NCI-H510A treated with DMSO at 0.1 percent for 48 hours (cell line): Measurements from ENCODE around the gene COBL.
A peak's percentile ranks its signal among the peaks of the same experiment; 100 is the strongest.

Experiments used
- DNase-seq: peaks from one replicate; lab custom pipeline; 2025; lab: John Stamatoyannopoulos, UW

Gene COBL

DNA sequence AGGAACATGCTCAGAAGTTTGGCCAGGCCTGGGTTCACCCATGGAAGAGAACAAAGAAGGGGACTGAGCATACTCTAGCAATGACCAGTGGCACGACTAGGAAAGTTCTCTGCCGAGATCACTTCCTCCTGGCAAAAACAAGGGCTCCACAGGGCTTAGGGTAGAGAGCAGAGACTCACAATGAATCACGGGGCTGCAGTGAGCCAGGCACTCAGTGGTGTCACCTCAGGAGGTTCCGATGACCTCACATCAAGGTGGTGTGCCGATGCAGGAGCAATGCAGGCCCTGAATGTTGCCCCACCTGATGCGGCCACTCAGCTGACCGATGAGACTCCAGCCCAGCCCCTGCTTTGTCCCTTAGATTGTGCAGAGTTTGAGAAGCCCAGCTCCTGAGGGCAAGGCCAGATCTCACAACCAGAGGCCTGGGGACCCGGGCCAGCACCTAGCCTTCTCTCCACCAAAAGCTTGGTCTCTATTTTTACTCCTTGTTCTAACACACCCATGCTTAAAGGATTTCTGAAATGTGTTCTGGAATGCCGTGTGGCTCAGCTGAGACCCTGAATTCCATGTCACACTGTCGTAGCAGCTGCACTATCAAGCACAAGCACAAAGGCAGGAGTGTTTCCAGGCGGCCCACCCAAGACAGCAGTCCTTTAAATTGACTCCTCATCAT is 60.9 kb downstream of the COBL start:
- no peak for DNase-seq

DNA sequence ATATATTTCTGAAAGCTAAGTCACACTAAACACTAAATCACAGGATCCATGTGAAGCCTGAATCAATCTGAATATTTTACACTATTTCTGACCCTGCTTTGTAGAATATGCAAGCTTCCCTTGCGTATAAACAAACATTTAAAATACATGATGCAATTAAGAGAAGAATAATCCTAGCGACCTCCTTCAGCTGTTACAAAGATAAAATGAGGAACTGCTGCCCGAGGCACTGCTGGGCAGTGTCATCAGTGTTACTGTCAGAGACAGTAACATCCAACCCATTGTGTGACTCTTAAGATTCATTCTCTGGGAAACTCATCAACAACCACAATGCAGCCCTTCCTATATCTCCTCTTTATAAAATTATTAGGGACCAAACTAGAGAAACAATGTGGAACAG is 61.6 kb downstream of the COBL start:
- no peak for DNase-seq

DNA sequence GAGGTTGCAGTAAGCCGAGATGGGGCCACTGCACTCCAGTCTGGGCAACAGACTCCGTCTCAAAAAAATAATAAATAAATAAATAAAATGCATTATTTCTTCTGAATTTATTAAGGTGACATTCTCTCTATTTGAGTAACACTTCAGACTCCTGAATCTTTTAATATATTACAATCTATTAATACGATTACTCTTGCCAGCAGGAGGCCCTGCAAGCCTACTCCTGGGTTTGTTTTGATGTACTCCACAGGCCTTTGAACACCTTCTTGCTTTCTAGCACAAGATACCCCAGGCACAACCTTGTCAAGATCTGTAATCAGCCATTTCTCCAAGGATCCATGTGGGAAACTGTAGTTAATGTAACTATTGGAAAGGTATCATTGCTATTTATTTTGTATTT is 63.5 kb downstream of the COBL start:
- DNase-seq, result peak; percentile 25

DNA sequence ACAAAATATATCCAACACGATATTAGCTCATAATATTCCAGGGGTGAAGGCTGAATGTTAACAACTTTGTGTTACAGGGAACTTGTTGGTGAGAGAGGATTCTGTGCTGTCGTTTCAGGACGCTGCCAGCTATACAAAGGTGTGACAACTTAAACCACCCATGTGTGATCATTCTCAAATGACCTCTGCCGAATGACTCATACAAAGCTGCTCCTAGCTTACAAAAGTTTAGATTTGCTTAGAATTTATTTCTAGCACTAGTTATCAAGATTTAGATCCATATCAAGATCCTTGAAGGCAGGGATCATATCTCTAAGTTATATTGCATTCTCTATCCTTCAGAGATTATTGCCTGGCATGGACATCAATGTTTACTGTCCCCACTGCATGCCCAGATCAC is 65.3 kb downstream of the COBL start:
- DNase-seq, result no peak

DNA sequence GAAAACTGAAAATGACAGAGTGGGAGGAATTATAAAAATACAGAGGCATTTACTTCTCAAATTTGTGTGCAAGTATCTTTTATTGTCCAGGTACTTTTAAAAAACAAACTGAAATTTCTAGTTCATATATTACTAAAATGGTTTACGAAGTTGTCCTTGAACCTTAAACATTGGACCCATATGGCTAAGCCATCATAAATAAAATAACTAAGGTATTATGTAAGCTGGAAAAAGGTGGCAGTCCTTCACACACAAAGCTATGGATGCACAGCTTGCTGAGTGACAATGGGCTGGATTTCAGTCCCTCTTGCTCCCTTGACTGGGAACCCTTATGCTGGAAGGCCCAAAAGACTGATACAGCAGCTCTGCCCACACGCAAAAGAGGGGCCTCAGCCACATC is 66.1 kb downstream of the COBL start:
- no peak for DNase-seq

DNA sequence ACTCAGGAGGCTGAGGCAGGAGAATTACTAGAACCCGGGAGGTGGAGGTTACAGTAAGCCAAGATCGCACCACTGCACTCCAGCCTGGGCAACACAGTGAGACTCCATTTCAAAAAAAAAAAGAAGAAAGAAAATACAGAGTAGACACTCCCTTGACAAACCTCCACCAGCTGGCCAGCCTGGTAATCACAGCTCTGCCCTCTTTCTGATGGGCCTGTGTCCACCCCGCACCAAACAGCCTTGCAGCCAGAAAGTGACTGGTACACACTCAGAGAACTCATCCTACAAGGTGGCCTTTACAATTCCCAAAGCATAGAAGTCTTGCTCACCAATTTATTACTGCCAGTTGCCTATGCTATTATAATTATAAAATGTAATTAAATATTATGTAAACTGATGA is 66.6 kb downstream of the COBL start:
- DNase-seq, result no peak

DNA sequence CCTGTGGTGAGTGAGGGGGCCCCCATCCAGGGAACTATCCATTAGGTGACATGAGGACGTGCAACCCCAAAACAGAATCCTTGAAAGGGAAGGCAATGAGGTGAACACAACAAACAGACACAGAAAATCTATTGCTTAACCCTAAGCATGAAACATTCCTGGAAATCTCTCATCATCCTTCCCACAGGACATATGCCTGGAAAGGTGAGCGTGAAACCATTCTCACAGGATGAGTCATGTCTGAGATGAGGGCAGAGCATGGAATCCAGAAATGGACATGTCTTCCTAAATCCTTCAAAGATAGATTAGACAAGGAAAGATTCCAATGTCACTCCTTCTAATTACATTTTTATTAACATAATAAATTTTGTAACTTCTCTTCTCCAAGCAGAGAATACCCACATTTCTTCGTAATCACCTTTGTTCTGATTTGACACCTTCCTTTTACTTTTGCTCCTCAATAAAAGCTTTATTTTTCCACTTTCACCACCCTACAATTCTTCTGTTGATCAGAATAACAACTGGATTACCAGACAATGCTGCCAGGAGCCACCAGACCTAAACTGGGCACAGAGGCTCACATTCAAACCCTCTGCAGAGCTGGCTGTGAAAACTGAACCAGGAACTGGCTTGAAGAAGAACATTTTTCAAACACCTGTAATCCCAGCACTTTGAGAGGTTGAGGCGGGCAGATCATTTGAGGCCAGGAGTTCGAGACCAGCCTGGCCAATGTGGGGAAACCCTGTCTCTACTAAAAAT is 67.2 kb downstream of the COBL start:
- DNase-seq, result no peak

DNA sequence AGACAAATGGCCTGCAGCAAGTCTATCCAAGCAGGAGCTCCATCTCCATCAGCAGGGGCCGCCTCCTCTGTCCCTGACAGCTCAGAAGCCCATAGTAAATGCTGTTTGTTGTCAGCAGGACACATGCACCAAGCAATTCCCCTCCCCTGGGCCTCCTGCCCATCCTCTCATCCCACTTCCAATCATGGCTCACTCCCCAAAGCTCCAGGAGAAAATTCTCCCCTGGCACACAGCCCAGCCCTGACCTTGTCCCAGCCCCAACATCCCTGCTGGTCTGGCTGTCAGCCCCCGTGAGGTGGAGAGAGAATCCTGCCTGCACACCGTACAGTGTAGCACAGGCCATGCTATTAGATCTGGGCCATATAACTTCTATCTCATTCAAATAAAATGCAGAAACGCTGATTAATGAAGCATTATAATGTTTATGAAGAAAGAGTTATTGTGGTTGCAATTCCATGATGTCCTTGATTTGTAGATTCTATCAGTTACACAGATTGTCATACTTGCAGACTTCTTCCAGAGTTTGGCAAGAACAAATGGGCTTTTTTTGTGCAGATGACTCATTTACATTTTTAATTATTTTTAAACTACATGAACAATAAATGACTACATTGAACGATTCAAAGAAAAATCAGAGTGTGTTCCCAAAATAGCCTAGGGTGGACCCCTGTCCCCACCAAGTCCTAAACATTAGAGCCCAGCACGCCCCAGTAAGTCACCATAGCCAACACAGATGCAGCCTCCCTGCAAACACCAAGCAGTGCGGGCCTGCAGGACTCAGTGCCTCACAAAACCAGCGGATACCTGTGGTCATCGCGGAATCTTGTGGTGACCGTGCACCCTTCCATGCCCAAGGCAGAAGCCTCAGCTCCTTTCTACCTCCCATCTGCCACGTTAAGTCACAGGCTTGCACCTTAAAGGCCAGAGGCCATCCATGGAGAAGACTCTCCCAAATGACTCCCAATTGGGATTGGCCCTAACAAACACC is 70.1 kb downstream of the COBL start:
- DNase-seq, result no peak

DNA sequence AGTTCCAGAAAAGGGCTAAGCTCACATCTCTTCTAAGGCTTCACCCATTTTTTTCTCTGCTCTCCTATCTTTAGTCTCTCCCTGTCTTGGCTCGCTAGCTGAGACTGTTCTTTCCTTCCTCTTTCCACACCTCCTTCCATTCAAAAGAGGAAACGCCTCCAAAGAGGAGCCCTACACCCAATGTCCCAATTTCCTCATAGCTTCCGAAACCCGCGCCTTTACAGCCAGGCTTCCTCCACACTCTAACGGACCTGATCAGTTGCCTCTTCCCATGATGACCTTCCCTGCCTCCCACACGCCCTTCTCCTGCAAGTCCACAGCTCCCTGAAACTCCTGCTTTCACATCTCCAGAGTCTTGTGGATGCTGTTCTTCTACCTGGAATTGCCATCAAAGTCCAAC is 71.7 kb downstream of the COBL start:
- no peak for DNase-seq

DNA sequence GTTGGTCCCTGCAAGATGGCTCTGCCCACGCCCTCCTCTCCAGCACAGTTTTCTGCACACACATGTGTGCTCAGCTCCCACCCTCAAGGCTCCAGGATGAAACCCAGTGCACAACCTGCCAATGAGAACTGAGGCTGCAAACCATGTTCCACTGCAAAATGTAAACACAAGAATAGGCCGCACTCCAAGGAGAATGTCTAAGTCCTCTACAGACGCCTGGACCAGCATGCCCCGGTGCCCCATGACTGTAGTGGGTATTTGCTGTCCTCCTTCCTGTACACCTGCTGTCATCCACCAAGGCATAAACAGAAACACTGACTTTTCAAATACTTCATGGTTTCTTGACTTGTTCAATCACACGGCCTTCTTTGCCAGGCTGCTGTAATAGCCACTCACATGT is 72.6 kb downstream of the COBL start:
- DNase-seq, result no peak

DNA sequence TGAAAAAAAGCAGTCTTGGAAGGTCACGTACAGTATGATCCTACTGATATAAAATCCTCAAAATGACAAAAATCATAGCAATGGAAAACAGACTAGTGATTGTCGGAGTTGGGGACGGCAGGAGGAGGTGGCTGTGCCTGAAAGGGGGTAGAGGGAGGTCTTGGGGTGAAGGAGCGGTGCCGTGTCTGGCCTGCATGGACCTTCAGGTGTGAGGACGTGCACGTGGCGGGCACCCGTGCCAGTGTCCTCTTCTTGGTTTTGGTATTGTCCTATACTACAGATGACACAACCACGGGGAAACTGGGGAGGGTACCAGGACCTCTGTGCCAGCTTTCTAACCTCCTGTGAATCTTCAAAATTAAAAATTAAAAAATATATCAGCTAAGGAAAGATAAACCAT is 73.0 kb downstream of the COBL start:
- no peak for DNase-seq

DNA sequence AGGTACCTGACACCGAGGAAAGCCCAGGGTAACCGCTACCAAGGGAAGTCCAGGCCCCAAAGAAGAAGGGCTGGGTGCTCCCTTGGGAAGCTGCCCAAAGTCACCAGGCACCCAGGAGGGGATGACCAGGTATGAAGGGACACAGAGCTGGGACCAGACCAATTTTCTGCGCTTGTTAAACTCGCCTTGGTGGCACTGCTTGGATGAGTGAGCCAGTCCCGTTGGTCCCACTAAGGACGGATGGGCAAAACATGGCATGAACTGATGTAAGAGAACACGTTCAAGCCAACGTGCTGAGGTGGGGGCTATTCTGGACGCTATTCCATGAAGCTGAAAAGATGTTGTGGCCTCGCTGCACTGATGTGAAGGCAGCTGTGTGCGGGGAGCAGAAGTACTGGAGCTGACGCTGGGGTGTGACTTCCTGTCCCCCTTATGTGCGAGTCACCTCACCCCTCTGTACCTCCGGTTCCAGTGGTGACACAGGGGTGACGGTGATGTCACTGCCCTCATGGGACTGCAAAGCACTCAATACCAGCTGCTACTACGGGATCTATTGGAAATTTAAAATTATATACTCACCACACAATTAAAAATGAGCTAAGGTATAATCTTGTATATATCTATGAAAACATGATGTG is 73.6 kb downstream of the COBL start:
- no peak for DNase-seq

DNA sequence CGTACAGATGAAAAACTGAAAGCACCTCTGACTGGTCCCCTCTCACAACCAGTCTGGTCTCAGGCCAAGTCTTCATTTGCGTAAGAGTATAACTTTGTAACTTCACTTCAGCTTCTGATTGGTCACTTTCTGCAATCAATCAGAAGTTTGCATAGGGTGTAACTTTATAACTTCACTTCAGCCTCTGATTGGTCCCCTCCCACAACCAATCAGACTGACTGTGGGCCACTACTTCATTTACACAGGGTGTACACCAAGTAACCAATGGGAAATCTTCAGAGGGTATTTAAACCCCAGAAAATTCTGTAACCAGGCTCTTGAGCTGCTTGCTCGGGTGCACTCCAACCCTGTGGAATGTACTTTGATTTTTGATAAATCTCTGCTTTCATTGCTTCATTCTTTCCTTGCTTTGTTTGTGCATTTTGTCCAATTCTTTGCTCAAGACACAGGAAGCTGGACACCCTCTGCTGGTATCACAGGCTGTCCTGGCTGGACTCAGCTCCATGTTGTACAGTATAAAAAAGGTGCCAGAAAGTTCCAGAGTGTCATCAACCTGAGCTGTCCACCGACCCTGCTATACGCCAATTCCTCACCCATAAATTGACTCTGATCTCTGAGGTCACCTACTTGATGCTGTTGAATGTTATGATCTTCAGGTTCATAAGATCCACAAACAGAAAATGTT is 74.5 kb downstream of the COBL start:
- DNase-seq, result no peak

DNA sequence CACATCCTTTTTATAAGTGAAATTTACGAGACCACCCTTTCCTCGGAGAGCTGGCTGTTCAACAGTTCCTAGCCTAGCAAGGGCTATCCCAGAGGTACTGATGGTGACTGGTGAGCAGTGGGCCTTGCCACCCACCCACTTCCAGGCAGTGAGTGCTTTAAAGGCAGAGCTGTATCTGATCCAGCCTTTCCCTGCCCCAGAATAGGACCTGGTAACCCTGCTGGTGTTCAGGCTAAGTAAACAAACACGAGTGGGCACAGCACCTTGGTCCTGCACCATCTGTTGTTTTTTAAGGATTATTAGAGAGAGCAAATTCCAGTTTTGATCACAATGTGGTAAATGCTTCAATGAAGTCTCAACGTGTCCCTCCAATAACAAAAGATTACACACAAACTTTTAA is 75.7 kb downstream of the COBL start:
- DNase-seq, result no peak

DNA sequence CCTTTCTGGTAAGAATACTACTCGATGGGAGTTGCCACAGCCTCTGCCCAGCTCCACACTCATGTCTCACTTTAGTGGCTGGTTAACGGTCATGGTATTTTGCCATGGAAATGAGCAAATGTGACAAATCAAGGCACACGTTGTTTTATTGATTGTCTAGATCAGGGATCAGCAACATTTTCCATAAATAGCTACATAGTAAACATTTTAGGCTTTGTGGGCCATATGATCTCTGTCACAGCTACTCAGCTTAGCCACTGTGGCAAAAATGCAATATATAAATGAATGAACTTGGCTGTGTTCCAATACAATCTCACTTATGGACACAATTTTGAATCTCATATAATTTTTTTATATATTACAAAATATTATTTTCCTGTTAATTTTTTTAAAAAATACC is 76.9 kb downstream of the COBL start:
- DNase-seq, result no peak

DNA sequence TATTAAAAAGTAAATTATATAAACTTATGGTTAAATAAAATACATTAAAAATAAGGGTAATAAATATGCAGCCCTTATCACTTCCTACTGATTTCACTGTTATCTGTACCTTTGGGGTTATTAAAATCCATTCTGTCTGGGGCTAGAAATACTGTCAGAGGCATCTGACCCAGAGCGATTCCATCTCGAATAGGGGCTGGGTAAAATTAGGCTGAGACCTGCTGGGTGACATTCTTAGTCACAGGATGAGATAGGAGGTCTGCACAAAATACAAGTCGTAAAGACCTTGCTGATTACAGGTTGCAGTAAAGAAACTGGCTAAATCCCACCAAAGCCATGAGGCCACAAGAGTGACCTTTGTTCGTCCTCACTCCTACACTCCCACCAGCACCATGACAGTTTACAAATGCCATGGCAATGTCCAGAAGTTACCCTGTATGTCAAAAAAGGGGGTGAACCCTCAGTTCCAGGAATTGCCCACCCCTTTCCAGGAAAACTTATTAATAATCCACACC is 77.6 kb downstream of the COBL start:
- no peak for DNase-seq

DNA sequence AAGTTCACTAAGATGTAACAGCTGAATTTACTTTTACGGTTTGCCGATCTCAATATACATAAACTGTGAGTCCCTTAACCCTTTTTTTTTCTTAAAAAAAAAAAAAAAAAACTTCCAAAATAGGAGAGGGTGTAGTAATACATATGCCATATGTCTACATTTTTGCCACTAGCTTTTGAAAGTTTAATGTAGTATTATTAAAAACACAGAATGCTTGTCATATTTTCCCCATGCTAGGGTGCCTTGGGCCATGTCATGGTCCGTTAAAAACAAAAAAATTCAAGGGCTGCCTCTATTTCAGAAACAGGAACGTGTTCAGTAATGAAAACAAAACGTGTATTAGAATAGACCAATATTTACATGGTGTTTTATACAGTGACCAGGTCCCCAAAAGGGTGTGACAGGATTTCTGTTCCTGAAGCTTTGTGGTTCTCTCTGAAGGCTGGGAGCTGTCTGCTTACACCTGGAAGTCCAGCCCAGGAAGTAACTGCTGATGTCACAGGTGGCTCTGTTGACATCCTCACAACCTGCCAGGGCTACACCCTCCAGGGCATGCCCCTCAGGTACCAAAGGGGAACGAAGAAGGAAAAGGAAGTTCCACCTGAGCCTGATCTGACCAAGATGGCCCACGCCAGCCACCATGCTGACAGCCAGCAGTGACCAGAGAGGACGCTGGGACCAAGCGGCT is 79.0 kb downstream of the COBL start:
- no peak for DNase-seq

DNA sequence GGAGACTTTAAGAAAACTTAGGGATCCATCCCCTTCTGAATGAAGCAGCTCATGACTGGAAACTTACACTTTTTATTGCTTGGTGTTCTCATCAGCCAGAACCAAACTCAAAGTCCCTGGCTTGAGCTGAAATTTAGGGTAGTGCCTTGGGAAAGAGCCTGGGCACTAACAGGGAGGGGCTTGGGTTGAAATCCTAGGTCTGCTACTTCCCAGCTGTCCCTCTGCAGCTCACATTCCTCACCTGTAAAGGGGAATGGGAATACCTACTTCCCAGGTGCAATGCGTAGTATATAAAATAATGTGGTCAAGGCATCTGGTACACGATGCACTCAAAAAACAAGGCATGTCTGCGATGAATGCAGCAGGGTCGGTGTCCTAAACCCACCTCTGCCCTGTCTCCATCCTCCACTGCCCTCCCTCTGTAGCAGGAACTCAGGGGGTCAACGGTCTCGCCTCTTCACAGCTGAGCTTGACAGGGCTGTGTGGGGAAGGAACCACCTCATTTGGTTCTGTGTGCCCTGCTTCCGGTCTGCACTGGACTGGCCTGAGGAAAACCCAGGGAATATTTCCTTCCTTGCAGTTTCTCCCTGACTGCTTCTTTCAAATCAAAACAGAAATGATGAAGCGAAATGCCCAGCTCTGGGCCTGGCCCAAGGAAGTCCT is 80.0 kb downstream of the COBL start:
- DNase-seq, result no peak

DNA sequence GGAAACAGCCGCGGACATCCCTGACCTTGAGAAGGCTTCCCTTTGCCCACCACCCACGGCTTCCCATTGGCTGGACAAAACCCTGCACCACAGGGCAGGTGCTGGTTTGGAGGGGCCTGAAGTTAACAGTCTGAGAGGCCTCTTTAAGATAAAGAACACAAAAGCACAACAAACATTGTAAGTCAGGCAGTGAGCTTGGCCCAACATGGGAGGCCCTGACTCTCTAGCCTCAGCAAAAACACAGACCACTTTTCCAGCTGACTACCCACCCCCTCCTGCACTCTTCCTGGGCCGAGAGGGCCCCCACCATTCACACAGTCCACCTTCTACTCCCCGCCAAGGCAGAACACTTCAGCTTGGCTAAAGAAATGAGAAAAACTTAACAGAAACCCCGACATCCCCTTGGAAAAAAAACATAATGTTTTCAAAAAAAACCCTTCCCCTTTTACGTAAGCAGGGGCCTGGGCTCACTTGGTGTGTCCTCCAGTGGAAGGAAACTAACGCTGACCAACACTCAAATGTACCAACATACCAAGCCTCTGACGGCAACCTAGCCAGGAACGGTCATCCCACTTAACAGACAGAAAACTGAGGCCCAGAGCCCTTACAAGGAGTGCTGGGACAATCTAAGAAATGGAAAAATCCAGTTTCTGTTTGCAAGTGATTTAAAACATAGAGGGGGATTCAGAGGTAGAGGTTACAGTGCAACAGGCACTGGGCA is 80.9 kb downstream of the COBL start:
- DNase-seq, result no peak
